ENCODE results near the gene C5orf47. TPM values are rescaled to one million over a fixed set of nuclear protein-coding genes. Genes with fewer than 3 reads are reported as not detected.

C5orf47 gene
- total RNA-seq, 1 experiment from 2014 or later, result 0.18 TPM

DNA sequence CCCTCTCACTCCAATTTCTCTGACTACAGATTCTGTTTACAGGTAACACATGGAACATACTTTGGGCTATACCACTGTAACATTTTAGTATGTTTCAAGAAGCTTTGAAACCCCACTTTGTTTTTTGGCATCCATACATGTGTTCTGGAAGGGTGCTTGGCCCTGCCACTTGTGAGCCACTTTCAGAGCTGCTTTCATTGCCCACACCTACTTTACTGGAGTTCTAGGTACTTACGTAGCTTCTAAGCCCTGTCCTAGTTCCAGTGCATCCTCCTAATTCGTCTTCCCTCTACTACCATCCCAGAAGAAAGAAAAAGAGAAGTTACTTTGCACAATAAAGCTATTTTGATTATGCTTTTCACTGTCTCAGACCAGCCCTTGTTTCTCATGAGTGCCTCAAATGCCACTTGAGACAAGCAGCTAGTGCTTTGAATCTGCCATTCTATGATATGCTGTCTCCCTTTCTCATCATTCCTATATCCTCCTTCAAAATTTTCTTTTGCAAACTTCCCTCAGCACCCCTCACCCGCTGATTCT lies 26.5 kb upstream of the C5orf47 start:
- Histone ChIP-seq H3K36me3 (ENCODE audit: control insufficient read depth, insufficient read depth, low read length) (no peaks in the 10 kb centered on the region), H3K4me3 (ENCODE audit: low read depth, low read length) (no peak overlapping the region), H3K9me3 (no peaks in the 10 kb centered on the region), H3K27me3 (replicated peaks; ENCODE audit: control insufficient read depth, insufficient read depth, low read length) (no peaks in the 10 kb centered on the region), H3K4me1 (0 out of 2 replicates have a peak, but pooled peaks cover 4% of the 10 kb centered on the region)
- TF ChIP-seq, protein P1, sequence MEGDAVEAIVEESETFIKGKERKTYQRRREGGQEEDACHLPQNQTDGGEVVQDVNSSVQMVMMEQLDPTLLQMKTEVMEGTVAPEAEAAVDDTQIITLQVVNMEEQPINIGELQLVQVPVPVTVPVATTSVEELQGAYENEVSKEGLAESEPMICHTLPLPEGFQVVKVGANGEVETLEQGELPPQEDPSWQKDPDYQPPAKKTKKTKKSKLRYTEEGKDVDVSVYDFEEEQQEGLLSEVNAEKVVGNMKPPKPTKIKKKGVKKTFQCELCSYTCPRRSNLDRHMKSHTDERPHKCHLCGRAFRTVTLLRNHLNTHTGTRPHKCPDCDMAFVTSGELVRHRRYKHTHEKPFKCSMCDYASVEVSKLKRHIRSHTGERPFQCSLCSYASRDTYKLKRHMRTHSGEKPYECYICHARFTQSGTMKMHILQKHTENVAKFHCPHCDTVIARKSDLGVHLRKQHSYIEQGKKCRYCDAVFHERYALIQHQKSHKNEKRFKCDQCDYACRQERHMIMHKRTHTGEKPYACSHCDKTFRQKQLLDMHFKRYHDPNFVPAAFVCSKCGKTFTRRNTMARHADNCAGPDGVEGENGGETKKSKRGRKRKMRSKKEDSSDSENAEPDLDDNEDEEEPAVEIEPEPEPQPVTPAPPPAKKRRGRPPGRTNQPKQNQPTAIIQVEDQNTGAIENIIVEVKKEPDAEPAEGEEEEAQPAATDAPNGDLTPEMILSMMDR (IDR thresholded peaks at IDR 0.05; ENCODE audit: insufficient read depth in 1 of 2, low read depth in 1 of 2, low read length in 1 of 2, severe bottlenecking in 1 of 2, unreplicated experiment in 1 of 2), result no peak
- no peak overlapping the region for H3K27ac Mint-ChIP-seq (ENCODE audit: unreplicated experiment)
- no peak for DNase-seq
- H3K9me3 Mint-ChIP-seq (ENCODE audit: unreplicated experiment), result no peaks in the 10 kb centered on the region
- POLR2A ChIA-PET, result interaction anchor here (0.9 kb wide), 1 partner anchor 74 kb away, joined by 3 read pairs; the partner anchor contains the start of gene CPEB4
- intact Hi-C loops (cut with micrococcal nuclease; ENCODE audit: unreplicated experiment), result no loop called here
- no peak overlapping the region for H3K4me3 Mint-ChIP-seq (ENCODE audit: unreplicated experiment)
- BruUV-seq (replicated peaks), result no TSS peak
- H3K36me3 Mint-ChIP-seq (ENCODE audit: insufficient read depth, unreplicated experiment), result no peaks in the 10 kb centered on the region
- CTCF ChIA-PET, result no interaction called here
- no peaks in the 10 kb centered on the region for H3K27me3 Mint-ChIP-seq (ENCODE audit: insufficient read depth, unreplicated experiment)
- peaks cover 3% of the 10 kb centered on the region for H3K4me1 Mint-ChIP-seq (ENCODE audit: low read depth, unreplicated experiment)

DNA sequence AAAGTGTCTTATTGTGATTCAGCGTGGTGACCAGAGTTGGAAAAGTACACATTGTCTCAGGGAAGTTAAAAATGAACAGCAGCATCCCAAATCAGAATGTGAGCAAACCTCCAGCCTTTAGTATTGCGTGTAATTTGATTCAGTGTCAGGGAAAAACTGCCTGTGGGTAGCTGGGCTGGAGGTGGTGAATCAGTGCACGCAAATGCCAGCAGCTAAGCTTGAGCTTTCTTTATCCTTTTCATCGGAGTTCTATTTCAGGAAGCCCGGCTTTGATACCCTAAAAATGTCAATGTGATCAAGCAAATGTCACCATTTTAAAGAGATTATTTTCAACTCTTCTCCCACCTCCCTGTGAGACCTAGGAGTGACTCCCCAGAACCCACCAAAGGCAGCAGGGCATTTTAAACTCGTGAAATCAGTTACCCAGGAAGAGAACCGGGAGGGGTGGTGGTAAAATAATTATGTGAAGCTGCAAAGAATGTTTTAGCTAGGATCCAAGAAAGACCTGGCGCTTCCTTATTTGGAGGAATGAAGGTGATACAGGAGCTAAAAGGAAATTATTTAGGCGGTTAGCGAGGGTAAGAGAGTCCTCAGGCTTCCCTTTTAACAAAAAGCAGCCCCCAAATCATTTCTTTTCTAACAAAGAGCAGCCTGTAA lies 25.7 kb upstream of the C5orf47 start:
- TF ChIP-seq, protein P1 (IDR thresholded peaks at IDR 0.05; ENCODE audit: insufficient read depth in 1 of 2, low read depth in 1 of 2, low read length in 1 of 2, severe bottlenecking in 1 of 2, unreplicated experiment in 1 of 2), result no peak
- Mint-ChIP-seq H3K27me3 (ENCODE audit: insufficient read depth, unreplicated experiment) (no peaks in the 10 kb centered on the region), H3K9me3 (ENCODE audit: unreplicated experiment) (no peaks in the 10 kb centered on the region), H3K4me3 (ENCODE audit: unreplicated experiment) (peak overlapping the region; percentile 42), H3K36me3 (ENCODE audit: insufficient read depth, unreplicated experiment) (no peaks in the 10 kb centered on the region), H3K4me1 (ENCODE audit: low read depth, unreplicated experiment) (peaks cover 7% of the 10 kb centered on the region), H3K27ac (ENCODE audit: unreplicated experiment) (no peak overlapping the region)
- DNase-seq, result no peak
- Histone ChIP-seq H3K36me3 (ENCODE audit: control insufficient read depth, insufficient read depth, low read length) (no peaks in the 10 kb centered on the region), H3K4me1 (peaks cover 3% of the 10 kb centered on the region), H3K4me3 (ENCODE audit: low read depth, low read length) (no peak overlapping the region), H3K27me3 (replicated peaks; ENCODE audit: control insufficient read depth, insufficient read depth, low read length) (no peaks in the 10 kb centered on the region), H3K9me3 (no peaks in the 10 kb centered on the region)
- intact Hi-C loops (cut with micrococcal nuclease; ENCODE audit: unreplicated experiment), result no loop called here
- BruUV-seq (replicated peaks), result TSS peak; percentile 47
- ChIA-PET POLR2A (no interaction called here), CTCF (interaction anchor here (1.1 kb wide), 1 partner anchor 44 kb away, joined by 3 read pairs; no protein-coding TSS in a partner anchor)

DNA sequence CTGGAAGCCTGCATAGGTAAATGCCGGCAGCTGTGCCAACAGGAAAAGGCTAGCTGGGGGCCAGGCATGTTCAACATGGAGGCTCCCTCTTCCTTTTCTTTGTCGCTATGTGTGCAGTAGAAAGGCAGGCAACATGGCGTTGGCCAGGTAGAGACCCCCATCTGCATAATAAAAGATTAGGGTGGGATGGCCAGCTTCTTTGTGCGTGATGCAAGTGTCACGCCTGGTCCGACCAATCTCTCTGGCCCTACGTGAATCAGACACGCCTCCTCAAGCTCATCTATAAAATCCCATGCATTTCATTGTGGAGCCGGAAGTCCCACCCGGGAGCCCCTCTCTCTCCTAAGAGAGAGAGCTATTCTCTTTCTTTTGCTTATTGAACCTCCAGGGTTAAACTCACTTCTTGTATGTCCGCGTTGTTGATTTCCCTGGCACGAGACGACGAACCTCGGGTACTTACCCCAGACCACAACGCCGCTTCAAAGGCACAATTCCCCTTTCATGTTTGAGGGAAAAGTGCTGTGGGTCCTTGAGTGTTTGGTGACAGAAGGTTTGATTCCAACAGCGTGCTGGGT lies 25.0 kb upstream of the C5orf47 start:
- Mint-ChIP-seq H3K36me3 (ENCODE audit: insufficient read depth, unreplicated experiment) (no peaks in the 10 kb centered on the region), H3K4me1 (ENCODE audit: low read depth, unreplicated experiment) (peaks cover 7% of the 10 kb centered on the region), H3K4me3 (ENCODE audit: unreplicated experiment) (peak overlapping the region; percentile 42), H3K27me3 (ENCODE audit: insufficient read depth, unreplicated experiment) (no peaks in the 10 kb centered on the region), H3K27ac (ENCODE audit: unreplicated experiment) (no peak overlapping the region), H3K9me3 (ENCODE audit: unreplicated experiment) (no peaks in the 10 kb centered on the region)
- CTCF ChIA-PET, result interaction anchor here (1.1 kb wide), 1 partner anchor 45 kb away, joined by 3 read pairs; no protein-coding TSS in a partner anchor
- Histone ChIP-seq H3K36me3 (ENCODE audit: control insufficient read depth, insufficient read depth, low read length) (no peaks in the 10 kb centered on the region), H3K9me3 (no peaks in the 10 kb centered on the region), H3K27me3 (replicated peaks; ENCODE audit: control insufficient read depth, insufficient read depth, low read length) (no peaks in the 10 kb centered on the region), H3K4me1 (peaks cover 10% of the 10 kb centered on the region), H3K4me3 (ENCODE audit: low read depth, low read length) (no peak overlapping the region)
- intact Hi-C loops (cut with micrococcal nuclease; ENCODE audit: unreplicated experiment), result no loop called here
- TF ChIP-seq, protein P1 (IDR thresholded peaks at IDR 0.05; ENCODE audit: insufficient read depth in 1 of 2, low read depth in 1 of 2, low read length in 1 of 2, severe bottlenecking in 1 of 2, unreplicated experiment in 1 of 2), result no peak
- peak in 1 of 2 experiments; percentile 50 for DNase-seq
- BruUV-seq (replicated peaks), result no TSS peak
- POLR2A ChIA-PET, result no interaction called here
